ENCODE results near the gene XXYLT1. TPM values are rescaled to one million over a fixed set of nuclear protein-coding genes. Genes with fewer than 3 reads are reported as not detected.

XXYLT1 gene
- total RNA-seq, 1 experiment from 2014 or later, result 10.9 TPM

GRCh38 chr3:195059006-195059350 is 212.0 kb downstream of the XXYLT1 start:
- CTCF ChIA-PET, result no interaction called here
- ATAC-seq, result no peak
- Histone ChIP-seq H2AFZ (ENCODE audit: low read depth, low read length, poor library complexity, severe bottlenecking) (no peak overlapping the region), H3K79me2 (ENCODE audit: insufficient read depth, low read length) (no peaks in the 10 kb centered on the region), H3K4me2 (ENCODE audit: low read length) (no peak overlapping the region), H3K9me2 (ENCODE audit: insufficient read depth) (no peaks in the 10 kb centered on the region), H3K9me3 (ENCODE audit: control insufficient read depth in 1 of 2, insufficient read depth in 1 of 2, low read depth in 1 of 2, low read length in 2 of 2) (no peaks in the 10 kb centered on the region), H3K27ac (ENCODE audit: low read depth, low read length) (no peak overlapping the region), H3K4me3 (replicated peaks in 1 of 2; ENCODE audit: low read depth in 1 of 2, low read length in 2 of 2) (no peak overlapping the region), H3K27me3 (ENCODE audit: insufficient read depth, low read length) (no peaks in the 10 kb centered on the region; the same call in 1 of the 2 replicates), H3K9ac (ENCODE audit: low read length) (no peak overlapping the region), H3K4me1 (ENCODE audit: control insufficient read depth in 1 of 2, insufficient read depth in 2 of 2, low read length in 2 of 2) (no peaks in the 10 kb centered on the region), H4K20me1 (ENCODE audit: insufficient read depth) (no peaks in the 10 kb centered on the region), H3K36me3 (ENCODE audit: control insufficient read depth in 1 of 2, insufficient read depth in 2 of 2, low read length in 2 of 2) (no peaks in the 10 kb centered on the region)
- RAD21 ChIA-PET (ENCODE audit: low non-redundant PET in 1 of 2, low total read pairs in 2 of 2, uncharacterized antibody in 2 of 2, unreplicated experiment in 2 of 2), result no interaction called here
- intact Hi-C loops (cut with micrococcal nuclease), result no loop called here
- DNase-seq (ENCODE audit: low read depth, low spot score), result no peak
- POLR2A ChIA-PET, result no interaction called here
- no peak for TF ChIP-seq TCF7L2 (IDR thresholded peaks at IDR 0.05; ENCODE audit: borderline replicate concordance, extremely low read depth, insufficient read depth, insufficient read length)
- TF ChIP-seq ATF3 (IDR thresholded peaks at IDR 0.05), result no peak
- no peak for TF ChIP-seq MAX (IDR thresholded peaks at IDR 0.05)
- no peak for TF ChIP-seq SP1 (IDR thresholded peaks at IDR 0.05; ENCODE audit: low read depth)
- no peak for TF ChIP-seq SIN3A (IDR thresholded peaks at IDR 0.05; ENCODE audit: low read depth)
- TF ChIP-seq REST (IDR thresholded peaks at IDR 0.05; ENCODE audit: low read depth), result no peak
- TF ChIP-seq EGR1 (IDR thresholded peaks at IDR 0.05; ENCODE audit: low read depth), result no peak
- TF ChIP-seq CBX3 (IDR thresholded peaks at IDR 0.05; ENCODE audit: low read depth), result no peak
- no peak for TF ChIP-seq CTCF (IDR thresholded peaks at IDR 0.05 in 2 of 3, conservative IDR thresholded peaks at IDR 0.05 in 1 of 3; ENCODE audit: borderline replicate concordance in 1 of 3, insufficient read depth in 1 of 3, low read depth in 2 of 3, low read length in 2 of 3)
- TF ChIP-seq JUND (IDR thresholded peaks at IDR 0.05), result no peak
- TF ChIP-seq CEBPB (IDR thresholded peaks at IDR 0.05; ENCODE audit: low read depth), result no peak
- no peak for TF ChIP-seq ZNF274 (IDR thresholded peaks at IDR 0.05; ENCODE audit: low read depth, low read length)
- no peak for TF ChIP-seq POLR2AphosphoS5 (IDR thresholded peaks at IDR 0.05; ENCODE audit: low read depth, low read length)
- no peak for TF ChIP-seq ZBTB33 (IDR thresholded peaks at IDR 0.05; ENCODE audit: extremely low read depth, insufficient replicate concordance, low read length)
- no peak for TF ChIP-seq EZH2phosphoT487 (IDR thresholded peaks at IDR 0.05; ENCODE audit: borderline replicate concordance)
- TF ChIP-seq POLR2A (IDR thresholded peaks at IDR 0.05; ENCODE audit: borderline replicate concordance, extremely low read depth, insufficient read depth, insufficient read length), result no peak
- BruUV-seq (replicated peaks), result no TSS peak

All from HCT116 (cell line).